ENCODE data around the gene MMP3. TPM values are rescaled to one million over a fixed set of nuclear protein-coding genes. Genes with fewer than 3 reads are reported as not detected.

The MMP3 gene
- total and polyA plus RNA-seq, 4 experiments from 2014 or later, result not detected

- H3K27me3 Mint-ChIP-seq, result peaks cover 19 to 23% of the 10 kb centered on the region in 2 donors
- ChIA-PET POLR2A (ENCODE audit: partially characterized antibody) (no interaction called here), CTCF (ENCODE audit: partially characterized antibody) (no interaction called here)
- DNase-seq, result no peak
- H3K27ac ChIP-seq (ENCODE audit: low read depth, low read length), result no peak overlapping the region
- peak overlapping the region in 1 of 7 donors; percentile 36 for H3K27ac Mint-ChIP-seq
- H3K36me3 Mint-ChIP-seq, result no peaks in the 10 kb centered on the region
- H3K9me3 Mint-ChIP-seq, result peaks cover 0 to 2% (median 0%) of the 10 kb centered on the region in 8 donors
- H3K4me3 Mint-ChIP-seq, result no peak overlapping the region
- H3K4me1 ChIP-seq (ENCODE audit: insufficient read depth, low read length), result no peaks in the 10 kb centered on the region
- H3K4me3 ChIP-seq (ENCODE audit: low read length in 2 of 2), result no peak overlapping the region
- intact Hi-C loops (cut with micrococcal nuclease), result no loop called here
- peaks cover 0 to 5% (median 5%) of the 10 kb centered on the region in 4 donors for H3K4me1 Mint-ChIP-seq
- no peaks in the 10 kb centered on the region for H3K9me3 ChIP-seq (ENCODE audit: control insufficient read depth in 1 of 2, low read length in 2 of 2)
- H3K36me3 ChIP-seq (ENCODE audit: insufficient read depth, low read length), result no peaks in the 10 kb centered on the region
- no peaks in the 10 kb centered on the region for H3K27me3 ChIP-seq (ENCODE audit: insufficient read depth, low read length)
Measured at GRCh38 chr11:102832612-102833011, 10.8 kb downstream of the MMP3 start.

GRCh38 chr11:102831489-102832440, 11.6 kb downstream of the MMP3 start:
- no peak overlapping the region for H3K27ac ChIP-seq (ENCODE audit: low read depth, low read length)
- H3K4me1 ChIP-seq (ENCODE audit: insufficient read depth, low read length), result no peaks in the 10 kb centered on the region
- H3K9me3 Mint-ChIP-seq, result peaks cover 0 to 4% (median 0%) of the 10 kb centered on the region in 8 donors
- ChIA-PET POLR2A (ENCODE audit: partially characterized antibody) (no interaction called here), CTCF (ENCODE audit: partially characterized antibody) (no interaction called here)
- H3K36me3 ChIP-seq (ENCODE audit: insufficient read depth, low read length), result no peaks in the 10 kb centered on the region
- H3K4me3 ChIP-seq (ENCODE audit: low read length in 2 of 2), result no peak overlapping the region
- no peak overlapping the region for H3K4me3 Mint-ChIP-seq
- H3K9me3 ChIP-seq (ENCODE audit: control insufficient read depth in 1 of 2, low read length in 2 of 2), result no peaks in the 10 kb centered on the region
- H3K36me3 Mint-ChIP-seq, result no peaks in the 10 kb centered on the region
- no peaks in the 10 kb centered on the region for H3K27me3 ChIP-seq (ENCODE audit: insufficient read depth, low read length)
- H3K27me3 Mint-ChIP-seq, result peaks cover 22 to 23% of the 10 kb centered on the region in 2 donors
- peaks cover 0 to 5% (median 5%) of the 10 kb centered on the region in 4 donors for H3K4me1 Mint-ChIP-seq
- intact Hi-C loops (cut with micrococcal nuclease), result no loop called here
- no peak for DNase-seq
- no peak overlapping the region for H3K27ac Mint-ChIP-seq

- intact Hi-C loops (cut with micrococcal nuclease), result no loop called here
- Histone ChIP-seq H3K4me1 (ENCODE audit: insufficient read depth, low read length) (no peaks in the 10 kb centered on the region), H3K27ac (ENCODE audit: low read depth, low read length) (no peak overlapping the region), H3K27me3 (ENCODE audit: insufficient read depth, low read length) (no peaks in the 10 kb centered on the region), H3K9me3 (ENCODE audit: control insufficient read depth in 1 of 2, low read length in 2 of 2) (no peaks in the 10 kb centered on the region), H3K4me3 (ENCODE audit: low read length in 2 of 2) (no peak overlapping the region), H3K36me3 (ENCODE audit: insufficient read depth, low read length) (no peaks in the 10 kb centered on the region)
- no peak overlapping the region for H3K4me3 Mint-ChIP-seq
- POLR2A ChIA-PET (ENCODE audit: partially characterized antibody), result no interaction called here
- CTCF ChIA-PET (ENCODE audit: partially characterized antibody), result no interaction called here
- H3K27me3 Mint-ChIP-seq, result peaks cover 22 to 23% of the 10 kb centered on the region in 2 donors
- H3K9me3 Mint-ChIP-seq, result peaks cover 0 to 4% (median 0%) of the 10 kb centered on the region in 8 donors
- DNase-seq, result no peak
- no peaks in the 10 kb centered on the region for H3K36me3 Mint-ChIP-seq
- no peak overlapping the region for H3K27ac Mint-ChIP-seq
- peaks cover 0 to 5% (median 5%) of the 10 kb centered on the region in 4 donors for H3K4me1 Mint-ChIP-seq
Measured at GRCh38 chr11:102831128-102831488, 12.3 kb downstream of the MMP3 start.

- H3K4me1 Mint-ChIP-seq, result peaks cover 0 to 5% (median 5%) of the 10 kb centered on the region in 4 donors
- intact Hi-C loops (cut with micrococcal nuclease), result no loop called here
Measured at GRCh38 chr11:102830001-102830727, 13.2 kb downstream of the MMP3 start.

GRCh38 chr11:102829316-102830000, 14.0 kb downstream of the MMP3 start:
- no peaks in the 10 kb centered on the region for H3K9me3 ChIP-seq (ENCODE audit: control insufficient read depth in 1 of 2, low read length in 2 of 2)
- CTCF ChIA-PET (ENCODE audit: partially characterized antibody), result no interaction called here
- H3K4me1 ChIP-seq (ENCODE audit: insufficient read depth, low read length), result no peaks in the 10 kb centered on the region
- H3K4me1 Mint-ChIP-seq, result peaks cover 0 to 5% (median 5%) of the 10 kb centered on the region in 4 donors
- POLR2A ChIA-PET (ENCODE audit: partially characterized antibody), result no interaction called here
- H3K36me3 ChIP-seq (ENCODE audit: insufficient read depth, low read length), result no peaks in the 10 kb centered on the region
- no peaks in the 10 kb centered on the region for H3K36me3 Mint-ChIP-seq
- H3K27ac Mint-ChIP-seq, result no peak overlapping the region
- peaks cover 0 to 6% (median 0%) of the 10 kb centered on the region in 8 donors for H3K9me3 Mint-ChIP-seq
- H3K4me3 Mint-ChIP-seq, result no peak overlapping the region
- no peak for DNase-seq
- intact Hi-C loops (cut with micrococcal nuclease), result no loop called here
- no peak overlapping the region for H3K4me3 ChIP-seq (ENCODE audit: low read length in 2 of 2)
- H3K27me3 ChIP-seq (ENCODE audit: insufficient read depth, low read length), result no peaks in the 10 kb centered on the region
- peaks cover 19 to 22% of the 10 kb centered on the region in 2 donors for H3K27me3 Mint-ChIP-seq
- no peak overlapping the region for H3K27ac ChIP-seq (ENCODE audit: low read depth, low read length)

More at GRCh38 chr11:102830001-102830727, 13.2 kb downstream of the MMP3 start:
- Histone ChIP-seq H3K27ac (ENCODE audit: low read depth, low read length) (no peak overlapping the region), H3K4me3 (ENCODE audit: low read length in 2 of 2) (no peak overlapping the region), H3K36me3 (ENCODE audit: insufficient read depth, low read length) (no peaks in the 10 kb centered on the region), H3K27me3 (ENCODE audit: insufficient read depth, low read length) (no peaks in the 10 kb centered on the region), H3K4me1 (ENCODE audit: insufficient read depth, low read length) (no peaks in the 10 kb centered on the region), H3K9me3 (ENCODE audit: control insufficient read depth in 1 of 2, low read length in 2 of 2) (no peaks in the 10 kb centered on the region)
- ChIA-PET POLR2A (ENCODE audit: partially characterized antibody) (no interaction called here), CTCF (ENCODE audit: partially characterized antibody) (no interaction called here)
- H3K36me3 Mint-ChIP-seq, result no peaks in the 10 kb centered on the region
- DNase-seq, result no peak
- peaks cover 22 to 23% of the 10 kb centered on the region in 2 donors for H3K27me3 Mint-ChIP-seq
- no peak overlapping the region for H3K27ac Mint-ChIP-seq
- H3K4me3 Mint-ChIP-seq, result no peak overlapping the region
- H3K9me3 Mint-ChIP-seq, result peaks cover 0 to 4% (median 0%) of the 10 kb centered on the region in 8 donors

- no peaks in the 10 kb centered on the region for H3K4me1 ChIP-seq (ENCODE audit: insufficient read depth, low read length)
- Mint-ChIP-seq H3K27ac (no peak overlapping the region), H3K36me3 (no peaks in the 10 kb centered on the region), H3K9me3 (peaks cover 0 to 6% (median 0%) of the 10 kb centered on the region in 8 donors), H3K4me1 (no peaks in the 10 kb centered on the region), H3K4me3 (no peak overlapping the region), H3K27me3 (peaks cover 6 to 9% of the 10 kb centered on the region in 2 donors)
- no peaks in the 10 kb centered on the region for H3K27me3 ChIP-seq (ENCODE audit: insufficient read depth, low read length)
- DNase-seq, result no peak
- no peak overlapping the region for H3K27ac ChIP-seq (ENCODE audit: low read depth, low read length)
- CTCF ChIA-PET (ENCODE audit: partially characterized antibody), result no interaction called here
- no peaks in the 10 kb centered on the region for H3K9me3 ChIP-seq (ENCODE audit: control insufficient read depth in 1 of 2, low read length in 2 of 2)
- intact Hi-C loops (cut with micrococcal nuclease), result no loop called here
- H3K4me3 ChIP-seq (ENCODE audit: low read length in 2 of 2), result no peak overlapping the region
- POLR2A ChIA-PET (ENCODE audit: partially characterized antibody), result no interaction called here
- no peaks in the 10 kb centered on the region for H3K36me3 ChIP-seq (ENCODE audit: insufficient read depth, low read length)
Measured at GRCh38 chr11:102824556-102824955, 18.9 kb downstream of the MMP3 start.

- no peaks in the 10 kb centered on the region for H3K4me1 Mint-ChIP-seq
- H3K36me3 Mint-ChIP-seq, result no peaks in the 10 kb centered on the region
- intact Hi-C loops (cut with micrococcal nuclease), result no loop called here
- Histone ChIP-seq H3K4me3 (ENCODE audit: low read length in 2 of 2) (no peak overlapping the region), H3K27ac (ENCODE audit: low read depth, low read length) (no peak overlapping the region), H3K27me3 (ENCODE audit: insufficient read depth, low read length) (no peaks in the 10 kb centered on the region), H3K36me3 (ENCODE audit: insufficient read depth, low read length) (no peaks in the 10 kb centered on the region), H3K4me1 (ENCODE audit: insufficient read depth, low read length) (no peaks in the 10 kb centered on the region), H3K9me3 (ENCODE audit: control insufficient read depth in 1 of 2, low read length in 2 of 2) (no peaks in the 10 kb centered on the region)
- no peak overlapping the region for H3K27ac Mint-ChIP-seq
- H3K27me3 Mint-ChIP-seq, result peaks cover 2 to 8% of the 10 kb centered on the region in 2 donors
- H3K9me3 Mint-ChIP-seq, result peaks cover 6 to 21% (median 16%) of the 10 kb centered on the region in 8 donors
- no peak for DNase-seq
- CTCF ChIA-PET (ENCODE audit: partially characterized antibody), result no interaction called here
- H3K4me3 Mint-ChIP-seq, result no peak overlapping the region
- POLR2A ChIA-PET (ENCODE audit: partially characterized antibody), result no interaction called here
Measured at GRCh38 chr11:102819491-102819890, 23.9 kb downstream of the MMP3 start.

Data from CD4-positive, alpha-beta memory T cell (primary cell).